OCI-LY1 (cell line): ENCODE measurements around the gene CST9L.

Source experiments
- EZH2 ChIP-seq: fragments of 200-600 bp; sonication (generic), shearing (Covaris generic); IDR thresholded peaks from 2 replicates; pipeline ENCODE4 v1.8.0; 2017; ENCODE audit warnings: borderline replicate concordance, mixed run types, mild to moderate bottlenecking, antibody characterized with exemption, low read length, moderate library complexity, mixed read lengths
- TF ChIP-seq, protein P1 (sequence below): fragments of 200-600 bp; sonication (generic), shearing (Covaris generic); IDR thresholded peaks from 2 replicates; pipeline ENCODE4 v1.5.1; 2017; ENCODE audit warnings: mild to moderate bottlenecking, antibody characterized with exemption, low read length, moderate library complexity, mixed read lengths

DNA sequence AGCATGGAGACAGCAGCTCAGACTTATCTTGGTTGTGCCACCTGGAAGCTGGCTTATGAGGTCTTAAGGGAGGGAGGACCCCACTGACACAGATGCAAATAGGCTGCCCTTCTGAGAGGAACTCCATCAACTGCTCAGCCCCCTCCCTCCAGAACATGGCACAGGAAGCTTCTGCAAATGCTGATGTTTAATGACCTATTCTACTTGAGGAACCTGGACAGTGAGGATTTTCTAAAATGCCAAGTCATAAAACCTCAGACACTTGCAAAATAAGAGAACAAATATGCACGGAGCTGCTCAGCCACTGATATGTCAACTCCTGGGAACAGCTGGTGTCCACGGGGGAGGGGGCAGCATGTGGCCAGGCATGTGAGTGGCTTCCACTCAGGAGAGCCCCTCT lies 34.0 kb upstream of the CST9L start:
- TF ChIP-seq, protein P1, sequence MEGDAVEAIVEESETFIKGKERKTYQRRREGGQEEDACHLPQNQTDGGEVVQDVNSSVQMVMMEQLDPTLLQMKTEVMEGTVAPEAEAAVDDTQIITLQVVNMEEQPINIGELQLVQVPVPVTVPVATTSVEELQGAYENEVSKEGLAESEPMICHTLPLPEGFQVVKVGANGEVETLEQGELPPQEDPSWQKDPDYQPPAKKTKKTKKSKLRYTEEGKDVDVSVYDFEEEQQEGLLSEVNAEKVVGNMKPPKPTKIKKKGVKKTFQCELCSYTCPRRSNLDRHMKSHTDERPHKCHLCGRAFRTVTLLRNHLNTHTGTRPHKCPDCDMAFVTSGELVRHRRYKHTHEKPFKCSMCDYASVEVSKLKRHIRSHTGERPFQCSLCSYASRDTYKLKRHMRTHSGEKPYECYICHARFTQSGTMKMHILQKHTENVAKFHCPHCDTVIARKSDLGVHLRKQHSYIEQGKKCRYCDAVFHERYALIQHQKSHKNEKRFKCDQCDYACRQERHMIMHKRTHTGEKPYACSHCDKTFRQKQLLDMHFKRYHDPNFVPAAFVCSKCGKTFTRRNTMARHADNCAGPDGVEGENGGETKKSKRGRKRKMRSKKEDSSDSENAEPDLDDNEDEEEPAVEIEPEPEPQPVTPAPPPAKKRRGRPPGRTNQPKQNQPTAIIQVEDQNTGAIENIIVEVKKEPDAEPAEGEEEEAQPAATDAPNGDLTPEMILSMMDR, result no peak
- TF ChIP-seq EZH2, result no peak
